HCEC 1CT (cell line): ENCODE results near the gene PCDHA9.
"Not testable (repeated sequence)": the region's sequence is repeated elsewhere in the genome, so short reads cannot be mapped to it uniquely, and the experiment has no call there.

Source experiments
- DNase-seq: peaks from one replicate; pipeline ENCODE4 v3.0.0-alpha.2; 2017

The PCDHA9 gene

DNA sequence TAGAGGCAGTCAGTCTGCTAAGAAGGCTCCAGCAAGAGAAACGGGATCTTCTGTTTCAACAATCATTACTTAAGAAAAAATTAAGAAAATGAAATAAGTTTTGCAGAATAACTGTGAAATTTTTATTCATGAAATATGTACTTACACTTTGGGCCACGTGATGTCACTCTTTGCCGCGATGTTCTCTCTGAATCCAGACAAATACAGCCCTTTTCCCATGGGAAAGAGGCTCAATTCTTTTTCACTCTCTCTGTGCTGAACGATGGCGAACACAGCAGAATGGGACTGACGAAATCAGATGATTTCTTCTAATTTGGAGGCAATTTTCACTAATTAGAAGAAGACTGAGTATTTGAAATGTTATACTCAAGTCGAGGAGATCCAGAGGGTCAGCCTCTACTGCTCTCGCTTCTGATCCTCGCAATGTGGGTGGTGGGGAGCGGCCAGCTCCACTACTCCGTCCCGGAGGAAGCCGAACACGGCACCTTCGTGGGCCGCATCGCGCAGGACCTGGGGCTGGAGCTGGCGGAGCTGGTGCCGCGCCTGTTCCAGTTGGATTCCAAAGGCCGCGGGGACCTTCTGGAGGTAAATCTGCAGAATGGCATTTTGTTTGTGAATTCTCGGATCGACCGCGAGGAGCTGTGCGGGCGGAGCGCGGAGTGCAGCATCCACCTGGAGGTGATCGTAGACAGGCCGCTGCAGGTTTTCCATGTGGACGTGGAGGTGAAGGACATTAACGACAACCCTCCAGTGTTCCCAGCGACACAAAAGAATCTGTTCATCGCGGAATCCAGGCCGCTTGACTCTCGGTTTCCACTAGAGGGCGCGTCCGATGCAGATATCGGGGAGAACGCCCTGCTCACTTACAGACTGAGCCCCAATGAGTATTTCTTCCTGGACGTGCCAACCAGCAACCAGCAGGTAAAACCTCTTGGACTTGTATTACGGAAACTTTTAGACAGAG lies at the start of gene PCDHA9:
Gene PCDHA9, plus strand, starts transcription at position 244 of the 964 bp plus-strand sequence. Its CDS starts 114 bp downstream, at position 358.
- not testable (repeated sequence) for DNase-seq

DNA sequence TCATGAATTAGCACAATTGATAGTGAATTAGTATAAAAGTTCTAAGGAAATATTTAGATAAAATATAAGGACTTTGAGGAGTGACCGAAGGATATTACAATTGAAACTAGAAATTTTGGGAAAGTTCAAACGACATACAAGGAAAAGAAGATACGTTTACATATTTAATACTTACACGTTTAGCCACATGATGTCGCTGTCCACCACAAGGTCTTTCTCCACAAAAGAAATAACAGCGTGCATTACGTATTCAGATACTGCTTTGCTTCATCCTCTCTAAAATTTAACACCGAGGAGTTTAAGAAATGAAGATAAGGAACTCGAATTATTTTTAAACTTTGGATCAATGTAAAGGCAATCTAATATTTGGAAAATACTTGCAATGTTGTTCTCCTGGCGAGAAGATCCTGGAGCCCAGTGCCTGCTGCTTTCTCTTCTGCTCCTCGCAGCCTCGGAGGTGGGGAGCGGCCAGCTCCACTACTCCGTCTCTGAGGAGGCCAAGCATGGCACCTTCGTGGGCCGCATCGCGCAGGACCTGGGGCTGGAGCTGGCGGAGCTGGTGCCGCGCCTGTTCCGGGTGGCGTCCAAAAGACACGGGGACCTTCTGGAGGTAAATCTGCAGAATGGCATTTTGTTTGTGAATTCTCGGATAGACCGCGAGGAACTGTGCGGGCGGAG lies 47.2 kb upstream of the PCDHA9 start, which contains the start of gene PCDHA3:
Gene PCDHA3, plus strand, starts transcription at position 242 of the 678 bp plus-strand sequence.
- no peak for DNase-seq

GRCh38 chr5:140801494-140801841 lies 46.7 kb upstream of the PCDHA9 start:
- no peak for DNase-seq

GRCh38 chr5:140802381-140802780 lies 45.8 kb upstream of the PCDHA9 start:
- DNase-seq, result not testable (repeated sequence)

DNA sequence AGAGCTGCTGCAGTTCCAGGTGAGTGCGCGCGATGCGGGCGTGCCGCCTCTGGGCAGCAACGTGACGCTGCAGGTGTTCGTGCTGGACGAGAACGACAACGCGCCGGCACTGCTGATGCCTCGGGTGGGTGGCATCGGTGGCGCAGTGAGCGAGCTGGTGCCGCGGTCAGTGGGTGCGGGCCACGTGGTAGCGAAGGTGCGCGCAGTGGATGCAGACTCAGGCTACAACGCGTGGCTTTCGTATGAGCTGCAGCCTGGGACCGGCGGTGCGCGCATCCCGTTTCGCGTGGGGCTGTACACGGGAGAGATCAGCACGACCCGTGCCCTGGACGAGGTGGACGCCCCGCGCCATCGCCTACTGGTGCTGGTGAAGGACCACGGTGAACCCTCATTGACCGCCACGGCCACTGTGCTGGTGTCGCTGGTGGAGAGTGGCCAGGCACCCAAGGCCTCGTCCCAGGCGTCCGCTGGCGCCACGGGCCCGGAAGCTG lies 45.4 kb upstream of the PCDHA9 start:
- DNase-seq, result no peak

GRCh38 chr5:140806834-140807775 lies 41.1 kb upstream of the PCDHA9 start, which contains the start of gene PCDHA4:
PCDHA4 (plus strand) TSS chr5:140807068.
- no peak for DNase-seq

DNA sequence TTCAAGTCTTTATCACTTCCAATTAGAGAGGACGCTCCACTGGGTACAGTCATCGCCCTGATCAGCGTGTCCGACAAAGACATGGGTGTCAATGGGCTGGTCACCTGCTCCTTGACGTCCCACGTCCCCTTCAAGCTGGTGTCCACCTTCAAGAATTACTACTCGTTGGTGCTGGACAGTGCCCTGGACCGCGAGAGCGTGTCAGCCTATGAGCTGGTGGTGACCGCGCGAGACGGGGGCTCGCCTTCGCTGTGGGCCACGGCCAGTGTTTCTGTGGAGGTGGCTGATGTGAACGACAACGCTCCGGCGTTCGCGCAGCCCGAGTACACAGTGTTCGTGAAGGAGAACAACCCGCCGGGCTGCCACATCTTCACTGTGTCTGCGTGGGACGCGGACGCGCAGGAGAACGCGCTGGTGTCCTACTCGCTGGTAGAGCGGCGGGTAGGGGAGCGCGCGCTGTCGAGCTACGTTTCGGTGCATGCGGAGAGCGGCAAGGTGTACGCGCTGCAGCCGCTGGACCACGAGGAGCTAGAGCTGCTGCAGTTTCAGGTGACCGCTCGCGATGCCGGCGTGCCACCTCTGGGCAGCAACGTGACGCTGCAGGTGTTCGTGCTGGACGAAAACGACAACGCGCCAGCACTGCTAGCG lies 39.8 kb upstream of the PCDHA9 start:
- DNase-seq, result not testable (repeated sequence)

DNA sequence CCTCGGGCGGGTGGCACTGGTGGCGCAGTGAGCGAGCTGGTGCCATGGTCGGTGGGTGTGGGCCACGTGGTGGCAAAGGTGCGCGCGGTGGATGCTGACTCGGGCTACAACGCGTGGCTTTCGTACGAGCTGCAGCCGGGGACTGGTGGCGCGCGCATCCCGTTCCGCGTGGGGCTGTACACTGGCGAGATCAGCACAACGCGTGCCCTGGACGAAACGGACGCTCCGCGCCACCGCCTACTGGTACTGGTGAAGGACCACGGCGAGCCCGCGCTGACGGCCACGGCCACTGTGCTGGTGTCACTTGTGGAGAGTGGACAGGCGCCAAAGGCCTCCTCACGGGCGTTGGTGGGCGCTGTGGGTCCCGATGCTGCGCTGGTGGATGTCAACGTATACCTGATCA lies 39.3 kb upstream of the PCDHA9 start:
- no peak for DNase-seq

GRCh38 chr5:140821375-140822280 lies 26.6 kb upstream of the PCDHA9 start, which contains the start of gene PCDHA5:
PCDHA5 (plus strand) TSS chr5:140821613.
- no peak for DNase-seq

DNA sequence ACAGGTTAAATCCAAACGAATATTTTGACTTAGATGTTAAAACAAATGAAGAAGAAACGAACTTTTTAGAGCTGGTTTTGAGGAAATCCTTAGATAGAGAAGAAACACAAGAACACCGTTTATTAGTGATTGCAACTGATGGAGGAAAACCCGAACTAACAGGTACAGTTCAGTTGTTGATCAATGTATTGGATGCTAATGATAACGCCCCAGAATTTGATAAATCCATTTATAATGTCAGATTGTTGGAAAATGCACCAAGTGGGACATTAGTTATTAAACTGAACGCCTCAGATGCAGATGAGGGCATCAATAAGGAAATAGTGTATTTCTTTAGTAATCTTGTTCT lies 25.9 kb upstream of the PCDHA9 start:
- no peak for DNase-seq

GRCh38 chr5:140822969-140823368 lies 25.2 kb upstream of the PCDHA9 start:
- DNase-seq, result not testable (repeated sequence)

DNA sequence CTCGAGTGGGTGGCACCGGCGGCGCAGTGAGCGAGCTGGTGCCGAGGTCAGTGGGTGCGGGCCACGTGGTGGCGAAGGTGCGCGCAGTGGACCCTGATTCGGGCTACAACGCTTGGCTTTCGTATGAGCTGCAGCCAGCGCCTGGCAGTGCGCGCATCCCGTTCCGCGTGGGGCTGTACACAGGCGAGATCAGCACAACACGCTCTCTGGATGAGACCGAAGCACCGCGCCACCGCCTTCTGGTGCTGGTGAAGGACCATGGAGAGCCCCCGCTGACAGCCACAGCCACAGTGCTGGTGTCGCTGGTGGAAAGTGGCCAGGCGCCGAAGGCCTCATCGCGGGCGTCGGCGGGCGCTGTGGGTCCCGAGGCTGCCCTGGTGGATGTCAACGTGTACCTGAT lies 24.7 kb upstream of the PCDHA9 start:
- no peak for DNase-seq

DNA sequence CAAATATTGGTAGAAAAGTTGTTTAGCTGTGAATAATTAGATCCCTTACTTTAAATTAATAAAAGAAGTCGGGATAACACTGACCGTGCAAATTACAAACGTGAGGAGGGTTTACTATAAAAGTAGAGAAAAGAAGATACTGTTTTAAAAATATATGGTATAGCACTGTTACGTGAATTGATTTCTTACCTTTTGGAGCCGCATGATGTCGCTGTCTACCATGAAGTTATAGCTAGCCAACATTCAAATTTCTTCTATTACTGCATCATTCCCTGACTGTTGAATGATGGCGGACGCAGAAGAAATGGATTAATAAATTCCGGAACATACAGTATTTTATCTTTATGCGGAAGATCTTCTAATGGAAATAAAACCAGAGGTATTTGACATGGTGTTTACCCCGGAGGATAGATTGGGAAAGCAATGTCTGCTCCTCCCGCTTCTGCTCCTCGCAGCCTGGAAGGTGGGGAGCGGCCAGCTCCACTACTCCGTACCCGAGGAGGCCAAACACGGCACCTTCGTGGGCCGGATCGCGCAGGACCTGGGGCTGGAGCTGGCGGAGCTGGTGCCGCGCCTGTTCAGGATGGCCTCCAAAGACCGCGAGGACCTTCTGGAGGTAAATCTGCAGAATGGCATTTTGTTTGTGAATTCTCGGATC lies 20.3 kb upstream of the PCDHA9 start, which contains the start of gene PCDHA6:
Gene PCDHA6, plus strand, starts transcription at position 257 of the 658 bp plus-strand sequence. Its CDS starts 132 bp downstream, at position 389.
- DNase-seq, result no peak

- DNase-seq, result no peak
These were observed 19.8 kb upstream of the PCDHA9 start for GRCh38 chr5:140828362-140828737.

DNA sequence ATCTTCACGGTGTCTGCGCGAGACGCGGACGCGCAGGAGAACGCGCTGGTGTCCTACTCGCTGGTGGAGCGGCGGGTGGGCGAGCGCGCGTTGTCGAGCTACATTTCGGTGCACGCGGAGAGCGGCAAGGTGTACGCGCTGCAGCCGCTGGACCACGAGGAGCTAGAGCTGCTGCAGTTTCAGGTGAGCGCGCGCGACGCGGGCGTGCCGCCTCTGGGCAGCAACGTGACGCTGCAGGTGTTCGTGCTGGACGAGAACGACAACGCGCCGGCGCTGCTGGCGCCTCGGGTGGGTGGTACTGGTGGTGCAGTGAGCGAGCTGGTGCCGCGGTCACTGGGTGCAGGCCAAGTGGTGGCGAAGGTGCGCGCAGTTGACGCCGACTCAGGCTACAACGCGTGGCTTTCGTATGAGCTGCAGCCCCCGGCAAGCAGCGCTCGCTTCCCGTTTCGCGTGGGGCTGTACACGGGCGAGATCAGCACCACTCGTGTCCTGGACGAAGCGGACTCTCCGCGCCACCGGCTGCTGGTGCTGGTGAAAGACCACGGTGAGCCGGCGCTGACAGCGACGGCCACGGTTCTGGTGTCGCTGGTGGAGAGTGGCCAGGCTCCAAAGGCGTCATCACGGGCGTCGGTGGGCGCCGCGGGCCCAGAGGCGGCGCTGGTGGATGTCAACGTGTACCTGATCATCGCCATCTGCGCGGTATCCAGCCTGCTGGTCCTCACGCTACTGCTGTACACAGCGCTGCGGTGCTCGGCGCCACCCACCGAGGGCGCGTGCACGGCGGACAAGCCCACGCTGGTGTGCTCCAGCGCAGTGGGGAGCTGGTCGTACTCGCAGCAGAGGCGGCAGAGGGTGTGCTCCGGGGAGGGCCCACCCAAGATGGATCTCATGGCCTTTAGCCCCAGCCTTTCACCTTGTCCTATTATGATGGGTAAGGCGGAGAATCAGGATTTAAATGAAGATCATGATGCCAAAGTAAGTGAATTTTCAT lies 18.4 kb upstream of the PCDHA9 start:
- not testable (repeated sequence) for DNase-seq

- DNase-seq, result no peak
These were observed 14.2 kb upstream of the PCDHA9 start, which contains the start of gene PCDHA7 for GRCh38 chr5:140833993-140834392. PCDHA7 (plus strand) TSS chr5:140834269; CDS start chr5:140834384, 115 bp downstream.

GRCh38 chr5:140834439-140835008 lies 13.7 kb upstream of the PCDHA9 start:
- DNase-seq, result not testable (repeated sequence)
